EL (cell line): ENCODE results near the gene F7.
A peak's percentile ranks its signal among the peaks of the same experiment; 100 is the strongest.
"Not testable (repeated sequence)": the region's sequence is repeated elsewhere in the genome, so short reads cannot be mapped to it uniquely, and the experiment has no call there.

Source experiments
- DNase-seq: peaks from one replicate; pipeline ENCODE4 v3.0.0-alpha.2; 2016

Gene F7

GRCh38 chr13:113087923-113088690, 17.5 kb upstream of the F7 start:
- DNase-seq = no peak

DNA sequence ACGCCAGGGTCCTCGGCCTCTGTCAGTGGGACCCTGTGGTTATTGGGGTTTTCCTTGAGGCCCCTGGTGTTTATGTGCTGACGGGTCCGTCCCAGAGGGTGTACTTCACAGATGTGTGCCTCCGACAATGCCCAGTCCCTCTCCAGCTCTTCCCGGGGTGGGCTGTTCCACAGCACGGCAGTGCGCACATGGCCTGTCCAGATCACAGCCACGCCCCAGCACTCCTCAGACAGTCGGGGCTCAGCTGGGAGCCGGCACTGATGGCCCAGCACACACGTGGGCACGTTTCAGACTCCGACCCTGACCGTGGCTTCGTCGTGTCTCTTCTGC, 16.9 kb upstream of the F7 start:
- DNase-seq = no peak

- no peak for DNase-seq
These were observed 15.7 kb upstream of the F7 start for GRCh38 chr13:113089693-113090414.

DNA sequence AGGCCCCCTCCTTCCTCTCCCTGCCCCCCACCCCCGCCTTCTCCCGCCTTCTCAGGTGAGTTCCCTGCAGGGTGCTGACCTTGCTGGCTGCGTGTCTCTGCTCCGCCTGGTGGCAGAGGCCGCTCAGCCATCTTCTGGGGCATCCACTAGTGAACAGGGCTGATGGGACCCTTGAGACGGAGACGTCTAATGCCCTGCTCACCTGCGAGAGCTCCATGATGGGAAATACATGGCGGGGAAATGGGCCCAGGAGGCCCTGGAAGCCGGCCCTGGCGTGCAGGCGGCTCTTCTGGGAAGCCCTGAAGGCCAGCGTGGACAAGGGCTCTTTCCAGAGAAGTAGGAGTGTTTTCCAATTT, 15.2 kb upstream of the F7 start:
- no peak for DNase-seq

GRCh38 chr13:113090806-113091205, 14.8 kb upstream of the F7 start:
- no peak for DNase-seq

DNA sequence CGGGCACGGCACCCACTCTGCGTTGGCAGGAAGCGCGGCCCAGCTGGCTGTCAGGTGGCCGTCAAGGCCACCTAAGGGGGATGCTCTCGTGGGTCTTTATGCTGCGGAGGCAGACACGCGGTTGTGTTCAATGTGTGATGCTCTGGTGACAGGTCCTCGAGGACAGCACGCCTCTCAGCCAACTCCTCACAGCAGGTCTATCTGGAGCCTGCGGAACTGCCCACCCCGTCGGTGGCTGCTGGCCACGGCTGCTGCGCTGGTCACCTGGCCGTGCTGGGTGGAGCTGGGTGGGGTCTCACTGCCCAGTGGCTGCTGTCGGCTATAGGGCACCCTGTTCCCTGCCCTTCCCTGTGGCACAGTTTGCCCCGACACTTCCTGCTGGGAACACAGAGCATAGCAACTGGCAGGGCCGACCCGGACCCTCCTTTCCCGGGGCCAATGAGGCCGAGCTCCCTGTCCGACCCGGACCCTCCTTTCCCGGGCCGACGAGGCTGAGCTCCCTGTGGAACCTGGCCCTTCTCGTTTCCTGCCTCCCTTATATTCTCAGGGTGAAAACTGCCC, 14.3 kb upstream of the F7 start:
- DNase-seq = no peak

GRCh38 chr13:113091891-113092775, 13.5 kb upstream of the F7 start:
- DNase-seq = no peak

DNA sequence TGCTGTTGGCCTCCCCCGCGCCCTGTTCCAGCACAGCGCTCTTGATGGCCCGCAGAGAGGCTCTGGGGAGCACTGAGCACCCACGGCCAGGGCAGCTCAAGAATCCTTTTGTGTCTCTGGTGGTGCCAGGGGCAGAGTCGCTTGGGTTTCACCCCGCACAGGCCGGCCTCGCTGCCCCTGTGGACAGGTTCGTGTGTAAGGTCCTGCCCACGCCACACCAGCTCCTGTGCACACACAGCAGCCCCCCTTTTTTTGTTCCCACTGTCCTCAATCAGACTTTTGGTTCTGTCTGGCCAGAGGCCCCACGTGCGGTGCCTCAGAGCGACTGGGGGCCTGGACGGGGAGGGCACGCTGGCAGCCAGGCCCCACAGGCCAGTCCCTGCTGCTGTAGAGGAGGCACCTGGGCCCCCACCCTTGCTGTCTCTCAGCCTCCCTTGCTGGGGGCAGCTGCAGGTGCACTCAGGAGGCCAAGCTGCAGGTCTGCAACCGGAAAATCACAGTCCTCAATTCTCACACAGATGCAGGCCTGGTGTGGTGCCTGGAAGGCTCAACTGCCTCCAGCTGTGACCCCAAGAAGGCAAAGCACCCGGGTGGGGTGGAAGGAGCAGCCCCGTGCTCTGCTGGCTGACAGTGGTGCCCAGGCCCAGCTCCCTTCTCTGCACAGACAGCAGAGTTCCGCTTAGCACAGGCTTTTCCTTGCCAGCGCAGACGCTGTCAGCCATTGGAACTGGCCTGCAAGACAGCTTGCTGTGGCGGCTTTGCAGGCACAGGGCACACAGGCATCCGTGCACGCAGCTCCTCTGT, 12.6 kb upstream of the F7 start:
- DNase-seq = no peak

GRCh38 chr13:113093580-113094409, 11.8 kb upstream of the F7 start:
- DNase-seq = no peak

GRCh38 chr13:113094410-113094800, 11.2 kb upstream of the F7 start:
- DNase-seq = no peak

DNA sequence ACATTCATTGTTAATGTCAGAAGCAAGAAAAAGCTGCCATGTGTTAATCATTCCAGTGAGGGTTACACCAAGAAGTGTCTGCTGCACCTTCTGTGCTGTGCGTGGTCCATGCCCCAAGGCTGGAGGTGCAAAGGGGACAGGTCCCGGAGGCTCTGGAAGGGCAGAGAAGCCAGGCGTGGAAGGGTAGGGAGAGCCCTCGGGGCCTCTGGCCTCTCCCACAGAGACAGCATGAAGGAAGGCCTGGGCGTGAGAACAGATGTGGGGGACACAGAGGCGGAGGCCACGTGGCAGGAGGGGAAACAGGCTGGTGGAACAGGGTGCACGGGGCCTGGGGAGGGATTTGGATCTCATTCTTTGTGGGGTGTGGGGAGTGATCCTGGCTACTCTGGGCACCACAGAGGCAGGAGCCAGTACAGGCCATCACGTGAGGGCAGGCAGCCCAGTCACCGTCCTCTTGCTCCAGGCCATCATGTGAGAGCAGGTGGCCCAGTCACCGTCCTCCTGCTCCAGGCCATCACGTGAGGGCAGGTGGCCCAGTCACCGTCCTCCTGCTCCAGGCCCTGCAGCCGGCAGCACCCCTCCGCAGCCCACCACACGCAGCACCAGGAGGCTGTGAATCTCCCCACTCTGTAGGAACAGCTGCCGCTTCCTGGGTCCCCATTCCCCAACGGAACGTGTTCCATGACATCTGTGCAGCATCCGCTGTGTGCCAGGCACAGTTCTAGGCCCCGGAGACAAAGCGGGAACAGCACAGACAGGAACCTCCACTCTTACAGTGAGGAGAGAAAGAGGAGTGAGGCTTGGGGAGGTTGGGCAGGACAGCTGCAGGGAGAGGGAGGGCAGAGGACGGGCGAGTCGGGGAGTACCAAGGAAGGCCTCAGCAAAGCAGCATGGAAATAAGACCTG, 10.2 kb upstream of the F7 start:
- no peak for DNase-seq

- DNase-seq = no peak
These were observed 9.4 kb upstream of the F7 start for GRCh38 chr13:113096052-113096744.

- no peak for DNase-seq
These were observed 8.8 kb upstream of the F7 start for GRCh38 chr13:113096745-113097305.

DNA sequence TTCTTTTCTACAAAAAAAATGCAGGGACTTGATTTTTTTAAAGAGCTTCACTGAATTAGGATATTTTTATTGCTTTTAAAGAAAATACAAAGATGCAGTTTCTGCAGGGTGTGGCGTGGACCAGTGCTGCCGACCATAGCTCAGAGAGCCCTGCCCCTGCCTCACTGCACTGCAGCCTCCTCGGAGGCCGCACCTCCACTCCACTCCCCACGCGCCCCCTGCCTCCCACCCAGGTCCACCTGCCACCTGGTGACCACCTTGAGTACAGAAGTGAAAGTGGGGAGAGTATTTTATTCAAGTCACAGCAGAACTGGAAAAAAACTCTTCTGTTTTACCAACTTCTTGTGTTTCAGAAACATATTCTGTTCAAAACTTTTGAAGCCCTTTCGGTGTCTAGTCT, 7.9 kb upstream of the F7 start:
- no peak for DNase-seq

GRCh38 chr13:113098162-113098732, 7.3 kb upstream of the F7 start:
- peak; percentile 67 for DNase-seq

DNA sequence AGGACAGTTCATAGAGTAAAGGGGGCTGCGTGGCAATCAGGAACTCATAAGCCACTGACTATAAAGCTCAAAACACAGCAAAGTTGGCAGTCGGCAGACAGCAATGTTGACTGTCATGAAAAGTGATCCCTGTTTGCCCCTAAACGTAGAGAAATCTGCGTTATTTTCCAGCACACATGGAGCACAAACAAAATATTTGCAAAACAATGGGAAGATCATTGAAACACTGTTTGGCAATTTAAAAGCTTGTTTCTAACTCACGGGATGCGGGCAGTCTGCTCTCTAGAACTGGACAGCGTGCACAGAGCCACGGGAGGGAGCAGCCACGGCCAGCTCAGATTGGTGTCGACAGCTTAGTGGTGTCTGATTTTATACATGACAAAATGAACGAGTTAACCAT, 6.4 kb upstream of the F7 start:
- no peak for DNase-seq

DNA sequence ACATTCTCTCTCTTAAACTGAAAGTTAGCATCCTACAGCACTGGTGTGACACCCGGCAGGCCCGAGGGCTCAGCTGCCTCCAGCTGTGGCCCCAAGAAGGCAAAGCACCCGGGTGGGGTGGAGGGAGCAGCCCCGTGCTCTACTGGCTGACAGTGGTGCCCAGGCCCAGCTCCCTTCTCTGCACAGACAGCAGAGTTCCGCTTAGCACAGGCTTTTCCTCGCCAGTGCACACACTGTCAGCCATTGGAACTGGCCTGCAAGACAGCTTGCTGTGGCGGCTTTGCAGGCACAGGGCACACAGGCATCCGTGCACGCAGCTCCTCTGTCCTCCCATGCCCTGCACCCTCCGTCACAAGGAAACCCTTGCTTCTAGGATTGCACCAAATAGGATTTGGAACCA, 3.3 kb upstream of the F7 start:
- not testable (repeated sequence) for DNase-seq

DNA sequence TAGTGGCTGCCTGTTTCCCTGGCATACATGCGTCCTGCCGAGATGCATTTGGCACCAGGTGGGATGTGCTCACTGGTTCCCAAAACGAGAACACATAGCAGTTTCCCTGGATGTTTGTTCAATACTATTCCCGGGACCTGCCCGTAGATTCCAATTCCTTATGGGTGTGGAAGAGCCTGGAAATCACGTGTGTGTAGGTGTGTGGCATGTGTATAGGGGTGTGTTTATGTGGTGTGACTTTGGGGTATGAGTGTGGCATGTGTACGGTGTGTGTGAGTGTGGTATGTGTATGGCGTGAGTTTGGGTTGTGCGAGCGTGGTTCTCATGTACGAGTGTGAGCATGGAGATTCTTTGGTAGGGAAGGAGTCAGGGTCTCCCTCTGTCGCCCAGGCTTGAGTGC, 2.9 kb upstream of the F7 start:
- no peak for DNase-seq

DNA sequence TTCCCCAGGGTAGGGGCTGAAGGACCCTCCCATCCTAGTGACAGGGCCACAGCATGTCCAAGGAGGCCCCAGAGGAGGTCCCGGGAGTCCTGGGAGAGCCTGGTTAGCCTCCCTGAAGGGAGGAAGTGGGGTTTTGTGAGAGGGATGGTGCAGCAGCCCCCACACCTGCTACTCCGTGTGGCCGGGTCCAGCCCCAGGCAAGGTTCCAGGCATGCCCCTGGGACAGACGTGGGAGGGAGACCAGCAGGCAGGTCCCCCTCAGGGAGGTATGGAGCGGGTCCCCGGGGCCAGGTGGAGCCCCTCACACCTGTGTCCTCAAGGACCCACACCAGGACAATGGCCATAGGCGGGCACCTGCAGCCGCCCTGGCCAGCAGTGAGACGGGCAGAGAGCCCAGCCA, 1.9 kb upstream of the F7 start:
- no peak for DNase-seq
